HG03469 (cell line): ENCODE measurements around the gene EFHD2.
"Not testable (repeated sequence)": the region's sequence is repeated elsewhere in the genome, so short reads cannot be mapped to it uniquely, and the experiment has no call there.

ENCODE experiments used
- ATAC-seq: cut with Tn5 transposase; IDR thresholded peaks from one replicate; pipeline ENCODE4 v1.9.1; 2021; ENCODE audit warnings: mild to moderate bottlenecking, moderate library complexity, moderate number of reproducible peaks; ENCODE audit not compliant: unreplicated experiment

Gene EFHD2

GRCh38 chr1:15471067-15471466 lies 61.4 kb downstream of the EFHD2 start:
- ATAC-seq: not testable (repeated sequence)

- ATAC-seq: not testable (repeated sequence)
Measured at GRCh38 chr1:15471723-15472122, 62.0 kb downstream of the EFHD2 start.

GRCh38 chr1:15472587-15472986 lies 62.9 kb downstream of the EFHD2 start:
- ATAC-seq: no peak

GRCh38 chr1:15475752-15476314 lies 66.1 kb downstream of the EFHD2 start, which contains the start of gene CELA2B:
Gene CELA2B, plus strand, starts transcription at chr1:15476104. Its CDS starts 22 bp downstream, at chr1:15476126.
- no peak for ATAC-seq

- no peak for ATAC-seq
Measured at GRCh38 chr1:15476927-15477326, 67.2 kb downstream of the EFHD2 start.

GRCh38 chr1:15477646-15478212 lies 68.0 kb downstream of the EFHD2 start:
- ATAC-seq: no peak
